ENCODE data around the gene USP36.
"Not testable (repeated sequence)": the region's sequence is repeated elsewhere in the genome, so short reads cannot be mapped to it uniquely, and the experiment has no call there.

The USP36 gene

DNA sequence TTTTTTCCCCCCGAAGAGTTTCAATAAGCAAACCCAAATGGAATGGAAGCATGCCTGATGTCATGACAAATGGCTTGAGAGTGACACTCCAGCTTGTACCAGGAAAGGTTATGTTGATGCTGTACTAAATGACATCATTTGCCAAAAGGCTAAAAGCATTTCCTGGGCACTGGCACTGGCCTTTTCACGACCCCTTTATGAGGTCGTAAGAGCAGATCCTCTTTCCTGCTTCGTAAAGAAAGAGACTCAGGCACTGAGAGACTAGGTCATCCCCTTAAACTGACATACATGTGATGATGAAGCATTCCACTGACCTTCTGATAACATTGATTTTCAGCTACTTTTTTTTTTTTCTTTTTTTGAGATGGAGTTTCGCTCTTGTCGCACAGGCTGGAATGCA lies 31.9 kb upstream of the USP36 start:
- DNase-seq (ENCODE audit: low read depth, low spot score), result no peak

GRCh38 chr17:78870621-78871020 lies 30.0 kb upstream of the USP36 start:
- no peak for DNase-seq (ENCODE audit: low read depth, low spot score)

DNA sequence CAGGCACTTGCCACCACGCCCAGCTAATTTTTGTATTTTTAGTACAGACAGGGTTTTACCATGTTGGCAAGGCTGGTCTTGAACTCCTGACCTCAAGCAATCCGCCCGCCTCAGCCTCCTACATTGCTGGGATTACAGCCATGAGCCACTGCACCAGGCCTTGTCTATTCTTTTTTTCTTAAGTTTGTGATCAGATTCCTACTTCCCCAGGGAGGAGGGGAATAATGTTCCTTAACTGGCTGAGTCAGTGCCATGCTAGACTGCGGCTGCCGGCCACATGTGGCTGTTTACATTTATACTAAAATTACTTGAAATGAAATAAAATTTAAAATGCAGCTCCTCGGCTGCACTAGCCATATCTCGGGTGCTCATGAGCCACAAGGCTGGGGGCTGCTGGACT lies 27.8 kb upstream of the USP36 start:
- no peak for DNase-seq (ENCODE audit: low read depth, low spot score)

DNA sequence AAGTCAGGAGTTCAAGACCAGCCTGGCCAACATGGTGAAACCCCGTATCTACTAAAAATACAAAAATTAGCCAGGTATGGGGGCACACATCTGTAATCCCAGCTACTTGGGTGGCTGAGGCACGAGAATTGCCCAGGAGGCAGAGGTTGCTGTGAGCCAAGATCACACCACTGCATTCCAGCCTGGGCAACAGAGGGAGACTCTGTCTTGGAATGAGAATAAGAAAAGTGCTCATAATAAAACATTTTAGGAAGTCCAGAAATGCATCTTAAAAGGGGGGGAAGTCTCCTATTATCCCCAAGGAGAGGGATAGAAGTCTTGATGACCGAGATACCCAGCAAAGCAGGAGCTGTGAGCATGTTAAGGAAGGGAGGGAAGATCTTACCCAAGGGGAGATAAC lies 26.4 kb upstream of the USP36 start:
- DNase-seq (ENCODE audit: low read depth, low spot score), result not testable (repeated sequence)

DNA sequence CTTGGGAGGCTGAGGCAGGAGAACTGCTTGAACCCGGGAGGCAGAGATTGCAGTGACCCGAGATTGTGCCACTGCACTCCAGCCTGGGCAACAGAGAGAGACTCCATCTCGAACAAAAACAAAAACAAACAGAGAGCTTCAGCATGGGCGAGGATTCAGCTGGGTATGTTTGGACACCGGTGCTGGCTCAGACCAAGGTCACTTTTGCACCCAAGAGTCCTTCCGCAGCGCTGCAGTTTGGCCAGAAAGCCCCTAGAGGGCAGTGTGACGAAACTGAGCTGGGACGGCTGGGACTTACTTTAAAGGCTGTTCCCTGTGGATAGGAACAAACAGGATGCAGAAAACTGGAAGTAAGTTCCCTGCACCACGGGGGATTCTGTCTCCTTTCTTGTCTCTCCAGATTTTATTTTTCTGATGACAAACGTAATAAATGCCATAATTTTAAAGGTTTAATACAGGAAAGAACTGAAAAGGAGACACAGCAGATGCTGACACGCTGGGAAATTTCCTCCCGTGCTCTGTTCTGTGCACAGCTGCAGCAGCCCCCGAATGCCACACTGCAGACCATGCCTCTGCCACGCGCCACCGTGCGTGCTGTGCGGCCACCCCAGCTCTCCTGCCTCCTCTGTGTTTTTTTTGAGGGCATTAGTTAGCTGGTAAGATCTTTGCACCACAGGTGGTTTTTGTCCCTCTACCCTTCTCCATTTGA lies 25.2 kb upstream of the USP36 start:
- DNase-seq (ENCODE audit: low read depth, low spot score), result peak; percentile 65

DNA sequence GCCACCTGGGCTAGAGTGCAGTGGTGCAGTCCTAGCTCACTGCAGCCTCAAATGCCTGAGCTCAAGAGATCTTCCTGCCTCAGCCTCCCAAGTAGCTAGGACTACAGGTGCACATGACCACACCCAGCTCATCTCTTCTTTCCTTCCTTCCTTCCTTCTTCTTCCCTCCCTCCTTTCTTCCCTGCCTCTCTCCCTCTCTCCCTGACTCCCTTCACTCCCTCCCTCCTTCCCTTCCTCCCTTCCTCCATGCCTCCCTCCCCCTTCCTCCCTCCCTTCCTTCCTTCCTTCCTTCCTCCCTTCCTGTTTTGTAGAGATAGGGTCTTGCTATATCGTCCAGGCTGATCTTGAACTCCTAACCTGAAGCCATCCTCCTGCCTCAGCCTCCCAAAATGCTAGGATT lies 23.5 kb upstream of the USP36 start:
- DNase-seq (ENCODE audit: low read depth, low spot score), result no peak

GRCh38 chr17:78862073-78863023 lies 21.7 kb upstream of the USP36 start:
- DNase-seq (ENCODE audit: low read depth, low spot score), result peak; percentile 90

- no peak for DNase-seq (ENCODE audit: low read depth, low spot score)
Measured at GRCh38 chr17:78861229-78861628, 20.6 kb upstream of the USP36 start.

DNA sequence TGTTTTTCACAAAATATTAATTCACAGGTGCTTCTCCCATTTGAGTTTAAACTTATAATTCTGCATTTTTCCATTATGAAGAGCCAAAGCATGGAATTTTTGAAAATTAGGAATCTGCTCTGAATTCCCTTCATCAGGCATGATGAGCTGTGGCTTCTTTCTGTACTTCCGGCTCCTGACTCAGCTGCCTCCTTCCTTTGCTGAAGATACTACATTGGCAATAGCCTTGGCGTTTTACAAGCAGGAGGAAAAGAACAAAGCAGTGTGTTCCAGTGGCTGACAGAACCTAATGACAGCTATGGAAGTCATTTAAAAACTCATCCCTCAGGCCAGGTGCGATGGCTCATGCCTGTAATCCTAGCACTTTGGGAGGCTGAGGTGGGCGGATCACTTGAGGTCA lies 18.4 kb upstream of the USP36 start:
- DNase-seq (ENCODE audit: low read depth, low spot score), result no peak

DNA sequence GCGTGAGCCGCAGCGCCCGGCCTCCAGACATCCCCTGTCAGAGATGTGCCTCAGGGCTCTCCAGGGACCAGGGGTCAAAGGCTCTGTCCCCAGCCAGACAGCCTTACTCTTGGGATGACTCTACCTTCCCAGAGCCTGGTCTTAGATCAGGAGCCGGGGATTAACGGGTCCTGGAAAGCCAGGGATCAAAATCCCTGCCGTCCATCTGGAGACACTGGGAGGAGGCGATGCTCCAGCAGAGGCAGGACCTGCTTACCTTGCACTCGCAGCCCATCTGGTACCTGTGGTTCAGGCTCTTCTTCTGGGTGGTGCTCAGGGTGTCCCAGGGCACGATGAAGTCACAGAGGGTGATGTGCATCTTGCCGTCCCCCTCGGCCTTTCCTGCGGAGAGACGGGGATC lies 16.7 kb upstream of the USP36 start:
- no peak for DNase-seq (ENCODE audit: low read depth, low spot score)

- no peak for DNase-seq (ENCODE audit: low read depth, low spot score)
Measured at GRCh38 chr17:78855561-78856165, 15.0 kb upstream of the USP36 start.

DNA sequence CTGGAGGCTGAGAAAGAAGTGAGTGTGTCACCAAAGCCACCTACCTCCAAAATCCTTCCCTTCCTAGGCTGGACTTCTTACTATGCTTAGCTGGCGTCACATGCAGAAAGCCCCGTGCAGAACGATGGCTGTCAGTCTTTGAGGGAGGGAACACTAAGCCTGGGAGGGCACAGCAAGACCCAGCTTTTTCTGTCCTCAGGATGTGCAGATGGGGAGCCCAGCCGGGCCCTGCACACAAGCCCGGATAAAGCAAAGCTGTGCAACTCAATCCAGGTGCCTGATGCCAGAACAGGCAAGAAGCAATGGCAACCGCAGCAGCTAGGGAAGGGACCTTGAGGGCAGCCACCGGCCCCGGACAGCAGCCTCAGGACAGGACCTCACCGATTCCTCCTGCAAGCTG lies 13.9 kb upstream of the USP36 start:
- no peak for DNase-seq (ENCODE audit: low read depth, low spot score)

DNA sequence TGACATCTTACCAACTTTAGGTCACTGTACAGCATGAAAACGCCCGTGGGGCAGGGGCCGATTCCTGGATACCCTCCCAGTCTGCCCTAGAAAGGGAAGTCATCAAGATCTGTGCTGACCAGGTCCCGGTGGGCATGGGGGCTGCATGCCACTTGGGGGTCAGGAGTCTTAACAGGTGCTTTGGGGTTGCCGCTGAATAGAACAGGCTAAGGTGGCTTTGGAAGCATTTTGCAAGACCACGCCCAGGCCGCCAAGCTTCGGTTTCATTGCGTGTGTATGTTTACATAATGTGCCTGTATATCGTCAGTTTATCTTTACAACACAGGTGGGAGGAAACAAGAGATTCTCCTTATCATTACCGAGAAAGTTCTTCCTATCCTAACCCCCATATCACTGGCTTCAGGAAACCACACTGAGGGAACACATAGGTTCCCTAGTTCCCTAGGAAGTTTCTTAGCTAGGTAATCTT lies 13.3 kb upstream of the USP36 start:
- DNase-seq (ENCODE audit: low read depth, low spot score), result no peak

DNA sequence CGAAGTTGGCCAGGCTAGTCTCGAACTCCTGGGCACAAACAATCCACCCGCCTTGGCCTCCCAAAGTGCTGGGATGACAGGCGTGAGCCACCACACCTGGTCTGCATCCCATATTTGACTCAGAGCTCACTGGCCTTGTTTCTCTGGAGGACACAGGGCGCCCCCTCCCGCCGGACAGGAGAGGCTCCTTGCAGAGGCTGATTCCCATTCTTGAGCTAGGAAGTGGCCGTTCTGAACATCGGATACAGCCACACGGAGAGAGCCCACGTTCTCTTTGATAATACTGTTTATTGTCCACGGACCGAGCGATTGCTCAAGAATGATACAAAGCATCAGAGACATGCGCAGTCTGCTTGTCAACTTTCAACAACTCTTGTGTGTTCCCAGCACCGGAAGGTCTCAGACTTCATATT lies 12.1 kb upstream of the USP36 start:
- DNase-seq (ENCODE audit: low read depth, low spot score), result no peak

DNA sequence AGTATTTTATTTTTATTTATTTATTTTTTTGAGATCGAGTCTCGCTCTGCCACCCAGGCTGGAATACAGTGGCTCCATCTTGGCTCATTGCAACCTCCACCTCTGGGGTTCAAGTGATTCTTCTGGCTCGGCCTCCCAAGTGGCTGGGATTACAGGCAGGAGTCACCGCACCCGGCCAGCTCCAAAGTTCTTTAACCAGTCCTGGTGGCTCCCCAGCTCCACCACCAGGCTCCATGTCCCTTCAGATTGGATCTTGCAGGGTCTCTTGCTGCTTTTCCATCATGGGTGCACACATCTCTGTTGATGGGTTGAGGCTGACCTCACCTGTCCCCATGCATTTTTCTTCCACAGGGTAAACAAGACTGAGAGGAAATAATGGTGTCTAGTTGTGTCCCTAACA lies 8.4 kb upstream of the USP36 start:
- DNase-seq (ENCODE audit: low read depth, low spot score), result no peak

- DNase-seq (ENCODE audit: low read depth, low spot score), result no peak
Measured at GRCh38 chr17:78847052-78847451, 6.4 kb upstream of the USP36 start.

GRCh38 chr17:78844301-78845005 lies 3.8 kb upstream of the USP36 start:
- DNase-seq (ENCODE audit: low read depth, low spot score), result no peak

DNA sequence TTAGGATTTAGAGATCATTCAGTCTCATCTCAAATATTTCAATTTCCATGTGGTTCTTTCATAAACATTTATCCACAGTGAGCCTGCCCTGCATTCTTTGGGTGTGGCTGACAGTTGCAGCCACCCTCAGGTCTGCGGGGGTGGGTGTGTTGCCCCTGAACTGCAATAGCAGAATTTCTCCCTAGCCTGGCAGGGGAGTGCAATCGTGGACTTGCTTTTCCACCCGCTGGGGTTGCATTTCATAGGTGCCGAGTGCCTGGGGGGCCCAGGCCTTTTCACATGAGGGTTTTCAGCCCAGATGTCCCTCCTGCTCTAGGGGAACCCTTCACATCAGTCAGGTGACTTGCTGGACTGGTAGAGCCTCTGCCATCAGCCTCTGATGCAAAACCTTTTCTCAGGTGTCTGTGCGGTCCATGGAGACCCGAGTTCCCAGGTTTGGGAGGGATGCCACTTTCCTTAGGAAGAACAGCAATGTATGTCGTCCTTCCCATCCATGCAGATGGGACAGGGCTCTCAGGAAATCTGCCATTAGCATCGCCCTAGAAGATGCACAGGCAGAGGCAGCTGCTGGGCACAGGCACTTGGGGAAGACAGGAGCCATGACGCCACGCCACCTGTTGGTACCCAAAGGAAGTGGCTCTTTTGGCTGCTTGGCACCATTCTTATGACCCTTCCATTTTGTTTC lies 2.4 kb upstream of the USP36 start:
- DNase-seq (ENCODE audit: low read depth, low spot score), result no peak

GRCh38 chr17:78840530-78840779 lies 159 bp downstream of the USP36 start:
- no peak for DNase-seq (ENCODE audit: low read depth, low spot score)

DNA sequence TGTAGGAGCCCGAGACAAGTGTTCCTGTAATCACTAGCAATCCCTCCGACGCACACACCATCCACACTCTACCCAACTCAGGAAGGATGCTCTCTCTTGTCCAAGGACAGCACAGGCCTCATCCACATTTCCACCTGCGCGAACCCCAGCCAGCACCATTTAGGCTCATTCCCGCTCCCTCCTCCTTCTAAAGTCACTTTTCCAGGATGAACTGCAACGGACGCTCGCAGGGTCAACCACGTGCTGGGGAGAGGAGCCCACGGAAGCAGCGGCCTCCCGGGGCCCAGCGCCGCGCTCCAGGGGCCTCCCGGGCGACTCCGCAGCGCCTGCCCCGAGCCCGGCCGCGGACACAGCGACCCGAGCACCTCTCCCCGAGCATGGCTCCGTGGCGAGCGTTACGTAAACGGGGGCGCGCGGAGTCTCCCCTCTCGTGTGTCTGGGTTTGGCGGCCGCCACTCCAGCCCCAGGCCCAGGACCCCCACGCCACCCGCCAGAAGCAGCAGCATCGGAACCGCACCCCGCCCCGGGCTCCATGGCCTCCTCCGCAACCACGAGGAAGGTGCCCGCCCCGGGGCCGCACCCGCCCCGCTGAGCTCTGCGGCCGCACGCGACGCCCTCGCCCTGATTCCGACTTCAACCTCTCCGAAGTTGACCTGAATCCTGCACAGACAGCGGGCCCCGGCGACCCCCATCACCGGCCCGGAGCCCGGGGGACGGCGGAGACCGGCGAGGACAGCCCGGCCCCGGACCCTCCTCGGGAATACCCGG lies 668 bp downstream of the USP36 start:
- DNase-seq (ENCODE audit: low read depth, low spot score), result no peak

Measured in brain pericyte (primary cell).